ENCODE data around the gene SSH2.

SSH2 gene

GRCh38 chr17:29593591-29594518, 336.2 kb downstream of the SSH2 start:
- peaks cover 21% of the 10 kb centered on the region for H3K4me1 ChIP-seq
- DNase-seq, result peak; percentile 39
- TF ChIP-seq CTCF (IDR thresholded peaks at IDR 0.05; ENCODE audit: low read depth, low read length), result peak; percentile 18; the same call in 1 of the 2 replicates
- H3K36me3 ChIP-seq, result no peaks in the 10 kb centered on the region
- H3K27me3 ChIP-seq, result no peaks in the 10 kb centered on the region
- no peaks in the 10 kb centered on the region for H3K9me3 ChIP-seq
- peak overlapping the region; percentile 71 for H3K4me3 ChIP-seq (ENCODE audit: low read depth, low read length)

- H3K27me3 ChIP-seq, result no peaks in the 10 kb centered on the region
- DNase-seq, result peak; percentile 56
- H3K4me1 ChIP-seq, result peaks cover 21% of the 10 kb centered on the region
- no peak for TF ChIP-seq CTCF (IDR thresholded peaks at IDR 0.05; ENCODE audit: low read depth, low read length)
- peak within 1 kb of the TSS; percentile 71 for H3K4me3 ChIP-seq (ENCODE audit: low read depth, low read length)
- H3K9me3 ChIP-seq, result no peaks in the 10 kb centered on the region
- no peaks in the 10 kb centered on the region for H3K36me3 ChIP-seq
These were observed 337.0 kb downstream of the SSH2 start, which contains the start of gene ANKRD13B for GRCh38 chr17:29592850-29593551. TSS of gene ANKRD13B (plus strand) at chr17:29593132. CDS start at chr17:29593622, 490 bp downstream.

GRCh38 chr17:29591737-29592608, 338.1 kb downstream of the SSH2 start:
- Histone ChIP-seq H3K4me1 (peaks cover 18% of the 10 kb centered on the region), H3K4me3 (ENCODE audit: low read depth, low read length) (peak overlapping the region; percentile 62), H3K9me3 (no peaks in the 10 kb centered on the region), H3K36me3 (no peaks in the 10 kb centered on the region), H3K27me3 (no peaks in the 10 kb centered on the region)
- peak; percentile 76 for TF ChIP-seq CTCF (IDR thresholded peaks at IDR 0.05; ENCODE audit: low read depth, low read length)
- DNase-seq, result peak; percentile 91

- peak; percentile 62 for DNase-seq
- peaks cover 16% of the 10 kb centered on the region for H3K4me1 ChIP-seq
These were observed 338.8 kb downstream of the SSH2 start for GRCh38 chr17:29591146-29591736.

More at GRCh38 chr17:29591146-29591736, 338.8 kb downstream of the SSH2 start:
- Histone ChIP-seq H3K36me3 (no peaks in the 10 kb centered on the region), H3K27me3 (no peaks in the 10 kb centered on the region), H3K9me3 (no peaks in the 10 kb centered on the region), H3K4me3 (ENCODE audit: low read depth, low read length) (peak overlapping the region; percentile 62)
- TF ChIP-seq CTCF (IDR thresholded peaks at IDR 0.05; ENCODE audit: low read depth, low read length), result no peak

Measured in BE2C (cell line).